SK-N-SH treated with all-trans-retinoic acid at 6 μM for 48 hours (cell line): ENCODE results near the gene DPCD.

Experiments
- ATAC-seq: fragments of 200-7000 bp; cut with Tn5 transposase; 3 replicates; pipeline ENCODE4 v1.9.1; 2020; ENCODE audit warnings: mild to moderate bottlenecking, moderate library complexity
- ARNTL ChIP-seq: fragments of 450-650 bp; formaldehyde crosslinking; IDR thresholded peaks from 2 replicates; pipeline ENCODE4 v1.5.0; 2020; ENCODE audit warnings: low read depth, mild to moderate bottlenecking, moderate library complexity, borderline replicate concordance
- BACH2 ChIP-seq: fragments of 250-450 bp; sonication (Bioruptor Pico); IDR thresholded peaks from 2 replicates; pipeline ENCODE4 v1.9.0; 2021; ENCODE audit warnings: mild to moderate bottlenecking, borderline replicate concordance
- ESRRG ChIP-seq: fragments of 250-450 bp; sonication (Bioruptor Pico); IDR thresholded peaks from 2 replicates; pipeline ENCODE4 v1.6.1; 2021; ENCODE audit warnings: mild to moderate bottlenecking
- GLIS3 ChIP-seq: fragments of 250-450 bp; sonication (Bioruptor Pico); IDR thresholded peaks from 2 replicates; pipeline ENCODE4 v1.5.0; 2020; ENCODE audit warnings: mild to moderate bottlenecking, moderate library complexity
- ISL1 ChIP-seq: fragments of 250-450 bp; sonication (Bioruptor Pico); IDR thresholded peaks from 2 replicates; pipeline ENCODE4 v2.1.2; 2022; ENCODE audit warnings: mild to moderate bottlenecking, moderate library complexity
- OSR1 ChIP-seq: fragments of 250-450 bp; sonication (Bioruptor Pico); IDR thresholded peaks from 2 replicates; pipeline ENCODE4 v1.8.0; 2022; ENCODE audit warnings: moderate library complexity, mild to moderate bottlenecking, inconsistent platforms
- RARB ChIP-seq: fragments of 250-450 bp; sonication (Bioruptor Pico); IDR thresholded peaks from 2 replicates; pipeline ENCODE4 v1.8.0; 2021; ENCODE audit warnings: mild to moderate bottlenecking, moderate library complexity
- SNAI2 ChIP-seq: fragments of 250-450 bp; sonication (Bioruptor Pico); IDR thresholded peaks from 2 replicates; pipeline ENCODE4 v1.5.0; 2020; ENCODE audit warnings: mild to moderate bottlenecking, moderate library complexity
- TCF4 ChIP-seq: fragments of 250-450 bp; sonication (Bioruptor Pico); IDR thresholded peaks from 2 replicates; pipeline ENCODE4 v1.8.0; 2021; ENCODE audit warnings: mild to moderate bottlenecking, moderate library complexity, borderline replicate concordance
- TOX ChIP-seq: fragments of 250-450 bp; sonication (Bioruptor Pico); IDR thresholded peaks from 2 replicates; pipeline ENCODE4 v1.8.0; 2021; ENCODE audit warnings: mild to moderate bottlenecking, moderate library complexity, borderline replicate concordance
- ZC3H10 ChIP-seq: fragments of 250-450 bp; sonication (Bioruptor Pico); IDR thresholded peaks from 2 replicates; pipeline ENCODE4 v1.5.1; 2021; ENCODE audit warnings: mild to moderate bottlenecking, moderate library complexity
- ZFP3 ChIP-seq: fragments of 250-450 bp; sonication (Bioruptor Pico); IDR thresholded peaks from 2 replicates; pipeline ENCODE4 v1.5.0; 2020; ENCODE audit warnings: mild to moderate bottlenecking, moderate library complexity
- ZFP30 ChIP-seq: fragments of 450-650 bp; formaldehyde crosslinking; IDR thresholded peaks from 2 replicates; pipeline ENCODE4 v1.5.0; 2022; ENCODE audit warnings: mild to moderate bottlenecking, moderate library complexity
- ZNF565 ChIP-seq: fragments of 450-650 bp; formaldehyde crosslinking; conservative IDR thresholded peaks from 2 replicates; pipeline ENCODE4 v1.5.0; 2020; ENCODE audit warnings: low read depth, mild to moderate bottlenecking, moderate library complexity
- ZNF70 ChIP-seq: fragments of 450-650 bp; formaldehyde crosslinking; IDR thresholded peaks from 2 replicates; pipeline ENCODE4 v1.5.0; 2020; ENCODE audit warnings: mild to moderate bottlenecking, moderate library complexity
- ZNF8 ChIP-seq: fragments of 450-650 bp; formaldehyde crosslinking; IDR thresholded peaks from 2 replicates; pipeline ENCODE4 v1.5.0; 2020; ENCODE audit warnings: mild to moderate bottlenecking, moderate library complexity
- TF ChIP-seq, protein P1 (sequence below): fragments of 250-450 bp; sonication (Bioruptor Pico); IDR thresholded peaks from 2 replicates; pipeline ENCODE4 v1.5.0; 2020; ENCODE audit warnings: mild to moderate bottlenecking, moderate library complexity
- TF ChIP-seq, protein P2 (sequence below): fragments of 250-450 bp; sonication (Bioruptor Pico); IDR thresholded peaks from 2 replicates; pipeline ENCODE4 v1.5.1; 2020; ENCODE audit warnings: low read depth, mild to moderate bottlenecking, moderate library complexity
- TF ChIP-seq, protein P3 (sequence below): fragments of 250-450 bp; sonication (Bioruptor Pico); IDR thresholded peaks from 2 replicates; pipeline ENCODE4 v1.5.1; 2021; ENCODE audit warnings: mild to moderate bottlenecking, moderate library complexity
- TF ChIP-seq, protein P4 (sequence below): fragments of 250-450 bp; sonication (Bioruptor Pico); IDR thresholded peaks from 2 replicates; pipeline ENCODE4 v1.8.0; 2021; ENCODE audit warnings: low read depth, mild to moderate bottlenecking, moderate library complexity, borderline replicate concordance

DPCD gene

DNA sequence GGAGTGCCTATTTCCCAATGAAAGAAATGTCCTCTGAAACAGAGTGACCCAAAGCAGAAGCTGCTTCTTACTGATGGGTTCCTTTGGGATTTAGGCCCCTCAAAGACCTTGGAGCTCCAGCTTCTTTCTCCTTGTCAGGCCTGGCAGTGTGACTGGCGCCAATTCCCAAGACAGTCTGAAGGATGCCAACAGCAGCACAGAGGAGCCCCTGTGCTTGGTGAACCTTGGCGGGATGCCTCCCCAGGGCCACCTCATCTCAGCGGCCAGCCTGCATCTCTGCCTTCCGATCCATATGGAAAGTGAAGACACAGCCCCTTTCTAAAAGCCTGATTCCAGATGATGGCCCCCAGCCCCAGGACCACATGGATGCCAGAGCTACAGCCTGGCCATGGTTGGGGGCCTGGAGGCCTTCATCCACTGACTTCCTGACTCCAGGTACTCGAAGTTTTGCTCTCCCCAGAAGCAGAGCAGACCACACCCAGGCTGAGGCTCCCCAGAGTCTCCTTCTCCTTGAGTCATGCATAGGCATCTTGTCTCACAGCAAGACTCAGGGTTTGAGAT, 61.5 kb downstream of the DPCD start:
- ATAC-seq, result no peak
- TF ChIP-seq ARNTL (CRISPR knock-in tag) (no peak), ZC3H10 (CRISPR knock-in tag) (no peak), RARB (CRISPR knock-in tag) (no peak), ZFP30 (CRISPR knock-in tag) (no peak), TCF4 (CRISPR knock-in tag) (no peak), TOX (CRISPR knock-in tag) (no peak), ZFP3 (CRISPR knock-in tag) (no peak), ZNF8 (CRISPR knock-in tag) (no peak), ZNF565 (CRISPR knock-in tag) (no peak), OSR1 (no peak)
- TF ChIP-seq, protein P1, sequence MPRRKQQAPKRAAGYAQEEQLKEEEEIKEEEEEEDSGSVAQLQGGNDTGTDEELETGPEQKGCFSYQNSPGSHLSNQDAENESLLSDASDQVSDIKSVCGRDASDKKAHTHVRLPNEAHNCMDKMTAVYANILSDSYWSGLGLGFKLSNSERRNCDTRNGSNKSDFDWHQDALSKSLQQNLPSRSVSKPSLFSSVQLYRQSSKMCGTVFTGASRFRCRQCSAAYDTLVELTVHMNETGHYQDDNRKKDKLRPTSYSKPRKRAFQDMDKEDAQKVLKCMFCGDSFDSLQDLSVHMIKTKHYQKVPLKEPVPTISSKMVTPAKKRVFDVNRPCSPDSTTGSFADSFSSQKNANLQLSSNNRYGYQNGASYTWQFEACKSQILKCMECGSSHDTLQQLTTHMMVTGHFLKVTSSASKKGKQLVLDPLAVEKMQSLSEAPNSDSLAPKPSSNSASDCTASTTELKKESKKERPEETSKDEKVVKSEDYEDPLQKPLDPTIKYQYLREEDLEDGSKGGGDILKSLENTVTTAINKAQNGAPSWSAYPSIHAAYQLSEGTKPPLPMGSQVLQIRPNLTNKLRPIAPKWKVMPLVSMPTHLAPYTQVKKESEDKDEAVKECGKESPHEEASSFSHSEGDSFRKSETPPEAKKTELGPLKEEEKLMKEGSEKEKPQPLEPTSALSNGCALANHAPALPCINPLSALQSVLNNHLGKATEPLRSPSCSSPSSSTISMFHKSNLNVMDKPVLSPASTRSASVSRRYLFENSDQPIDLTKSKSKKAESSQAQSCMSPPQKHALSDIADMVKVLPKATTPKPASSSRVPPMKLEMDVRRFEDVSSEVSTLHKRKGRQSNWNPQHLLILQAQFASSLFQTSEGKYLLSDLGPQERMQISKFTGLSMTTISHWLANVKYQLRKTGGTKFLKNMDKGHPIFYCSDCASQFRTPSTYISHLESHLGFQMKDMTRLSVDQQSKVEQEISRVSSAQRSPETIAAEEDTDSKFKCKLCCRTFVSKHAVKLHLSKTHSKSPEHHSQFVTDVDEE, result no peak
- TF ChIP-seq, protein P2, sequence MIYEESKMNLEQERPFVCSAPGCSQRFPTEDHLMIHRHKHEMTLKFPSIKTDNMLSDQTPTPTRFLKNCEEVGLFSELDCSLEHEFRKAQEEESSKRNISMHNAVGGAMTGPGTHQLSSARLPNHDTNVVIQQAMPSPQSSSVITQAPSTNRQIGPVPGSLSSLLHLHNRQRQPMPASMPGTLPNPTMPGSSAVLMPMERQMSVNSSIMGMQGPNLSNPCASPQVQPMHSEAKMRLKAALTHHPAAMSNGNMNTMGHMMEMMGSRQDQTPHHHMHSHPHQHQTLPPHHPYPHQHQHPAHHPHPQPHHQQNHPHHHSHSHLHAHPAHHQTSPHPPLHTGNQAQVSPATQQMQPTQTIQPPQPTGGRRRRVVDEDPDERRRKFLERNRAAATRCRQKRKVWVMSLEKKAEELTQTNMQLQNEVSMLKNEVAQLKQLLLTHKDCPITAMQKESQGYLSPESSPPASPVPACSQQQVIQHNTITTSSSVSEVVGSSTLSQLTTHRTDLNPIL (CRISPR knock-in tag), result no peak
- TF ChIP-seq, protein P3, sequence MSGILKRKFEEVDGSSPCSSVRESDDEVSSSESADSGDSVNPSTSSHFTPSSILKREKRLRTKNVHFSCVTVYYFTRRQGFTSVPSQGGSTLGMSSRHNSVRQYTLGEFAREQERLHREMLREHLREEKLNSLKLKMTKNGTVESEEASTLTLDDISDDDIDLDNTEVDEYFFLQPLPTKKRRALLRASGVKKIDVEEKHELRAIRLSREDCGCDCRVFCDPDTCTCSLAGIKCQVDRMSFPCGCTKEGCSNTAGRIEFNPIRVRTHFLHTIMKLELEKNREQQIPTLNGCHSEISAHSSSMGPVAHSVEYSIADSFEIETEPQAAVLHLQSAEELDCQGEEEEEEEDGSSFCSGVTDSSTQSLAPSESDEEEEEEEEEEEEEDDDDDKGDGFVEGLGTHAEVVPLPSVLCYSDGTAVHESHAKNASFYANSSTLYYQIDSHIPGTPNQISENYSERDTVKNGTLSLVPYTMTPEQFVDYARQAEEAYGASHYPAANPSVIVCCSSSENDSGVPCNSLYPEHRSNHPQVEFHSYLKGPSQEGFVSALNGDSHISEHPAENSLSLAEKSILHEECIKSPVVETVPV (CRISPR knock-in tag), result no peak

DNA sequence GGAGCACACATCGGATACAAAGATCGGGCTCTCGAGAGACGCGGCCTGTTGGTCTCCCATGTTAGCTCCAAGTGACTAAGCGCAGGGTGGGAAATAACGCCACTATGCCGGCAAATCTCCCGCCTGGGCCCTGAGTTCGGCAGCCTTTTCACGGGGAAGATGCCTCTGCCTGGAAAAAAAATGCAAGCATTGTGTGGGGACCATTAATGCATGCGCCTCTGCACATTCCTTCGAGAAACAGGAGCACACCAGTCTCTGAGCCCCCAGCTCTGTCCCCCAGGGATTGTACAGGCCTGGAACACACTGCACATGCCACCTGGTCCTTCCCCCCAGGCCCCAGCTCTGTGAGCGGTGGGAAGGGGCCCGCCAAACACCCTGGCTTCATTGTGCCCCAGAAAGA, 62.7 kb downstream of the DPCD start:
- no peak for TF ChIP-seq GLIS3 (CRISPR knock-in tag)
- no peak for TF ChIP-seq ZNF70 (CRISPR knock-in tag)
- TF ChIP-seq, protein P4, sequence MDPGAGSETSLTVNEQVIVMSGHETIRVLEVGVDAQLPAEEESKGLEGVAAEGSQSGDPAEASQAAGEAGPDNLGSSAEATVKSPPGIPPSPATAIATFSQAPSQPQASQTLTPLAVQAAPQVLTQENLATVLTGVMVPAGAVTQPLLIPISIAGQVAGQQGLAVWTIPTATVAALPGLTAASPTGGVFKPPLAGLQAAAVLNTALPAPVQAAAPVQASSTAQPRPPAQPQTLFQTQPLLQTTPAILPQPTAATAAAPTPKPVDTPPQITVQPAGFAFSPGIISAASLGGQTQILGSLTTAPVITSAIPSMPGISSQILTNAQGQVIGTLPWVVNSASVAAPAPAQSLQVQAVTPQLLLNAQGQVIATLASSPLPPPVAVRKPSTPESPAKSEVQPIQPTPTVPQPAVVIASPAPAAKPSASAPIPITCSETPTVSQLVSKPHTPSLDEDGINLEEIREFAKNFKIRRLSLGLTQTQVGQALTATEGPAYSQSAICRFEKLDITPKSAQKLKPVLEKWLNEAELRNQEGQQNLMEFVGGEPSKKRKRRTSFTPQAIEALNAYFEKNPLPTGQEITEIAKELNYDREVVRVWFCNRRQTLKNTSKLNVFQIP (CRISPR knock-in tag), result no peak
- ATAC-seq, result no peak

DNA sequence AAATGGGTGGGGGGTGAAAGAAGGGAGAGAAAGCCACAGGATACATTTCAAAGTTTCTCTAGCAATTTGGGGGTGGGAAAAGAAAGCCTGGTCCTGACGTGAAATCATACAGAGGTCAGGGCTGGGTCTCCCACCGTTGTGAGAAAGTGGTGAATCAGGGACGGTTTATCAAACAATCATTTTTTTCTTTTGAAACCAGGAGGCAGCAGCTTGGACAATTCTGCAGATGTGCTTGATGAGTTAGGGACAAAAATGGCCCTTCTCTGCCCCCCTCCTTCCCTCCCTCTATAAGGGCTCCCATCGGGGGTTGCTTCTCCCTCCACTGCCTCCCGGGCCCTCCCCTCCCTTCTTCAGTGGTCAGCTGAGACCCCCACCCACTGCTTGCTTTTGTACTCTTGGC, 63.2 kb downstream of the DPCD start:
- ATAC-seq, result no peak
- TF ChIP-seq OSR1 (no peak), ISL1 (CRISPR knock-in tag) (no peak), ZFP30 (CRISPR knock-in tag) (no peak), ESRRG (CRISPR knock-in tag) (no peak), ZC3H10 (CRISPR knock-in tag) (no peak), SNAI2 (CRISPR knock-in tag) (no peak), ARNTL (CRISPR knock-in tag) (no peak), TCF4 (CRISPR knock-in tag) (no peak), ZNF70 (CRISPR knock-in tag) (no peak), ZNF565 (CRISPR knock-in tag) (no peak), BACH2 (no peak), RARB (CRISPR knock-in tag) (no peak)
- TF ChIP-seq, protein P1, result no peak
- TF ChIP-seq, protein P3 (CRISPR knock-in tag), result no peak
- TF ChIP-seq, protein P2 (CRISPR knock-in tag), result no peak
